NCI-H524 (cell line): ENCODE results near the gene GNS.
"Not testable (repeated sequence)": the region's sequence is repeated elsewhere in the genome, so short reads cannot be mapped to it uniquely, and the experiment has no call there.

Source experiments
- DNase-seq, 2 experiments: peaks; one replicate each; lab custom pipeline; 2025; lab: John Stamatoyannopoulos, UW

The GNS gene

GRCh38 chr12:64779354-64779974 lies 20.3 kb upstream of the GNS start:
- DNase-seq, result peak; percentile 47 to 73

GRCh38 chr12:64775147-64775736 lies 16.0 kb upstream of the GNS start:
- DNase-seq, result not testable (repeated sequence)

- DNase-seq, result no peak
These were observed 14.2 kb upstream of the GNS start for GRCh38 chr12:64773386-64773785.

GRCh38 chr12:64767495-64767894 lies 8.3 kb upstream of the GNS start:
- DNase-seq, result no peak

- DNase-seq, result no peak
These were observed 1.8 kb upstream of the GNS start for GRCh38 chr12:64760808-64761573.

- no peak for DNase-seq
These were observed 1.4 kb downstream of the GNS start for GRCh38 chr12:64757771-64758170.

- no peak for DNase-seq
These were observed 2.8 kb downstream of the GNS start for GRCh38 chr12:64756376-64756775.

GRCh38 chr12:64753427-64753826 lies 5.8 kb downstream of the GNS start:
- DNase-seq, result no peak

GRCh38 chr12:64752833-64753238 lies 6.4 kb downstream of the GNS start:
- no peak for DNase-seq

- DNase-seq, result no peak
These were observed 7.2 kb downstream of the GNS start for GRCh38 chr12:64752032-64752431.

- no peak for DNase-seq
These were observed 9.6 kb downstream of the GNS start for GRCh38 chr12:64749461-64750200.

- no peak for DNase-seq
These were observed 11.5 kb downstream of the GNS start for GRCh38 chr12:64747695-64748094.

- DNase-seq, result no peak
These were observed 12.5 kb downstream of the GNS start for GRCh38 chr12:64746663-64747062.

- DNase-seq, result no peak
These were observed 13.2 kb downstream of the GNS start for GRCh38 chr12:64745980-64746379.

GRCh38 chr12:64745259-64745807 lies 13.9 kb downstream of the GNS start:
- no peak for DNase-seq

- no peak for DNase-seq
These were observed 14.6 kb downstream of the GNS start for GRCh38 chr12:64744422-64745258.

- DNase-seq, result no peak
These were observed 16.0 kb downstream of the GNS start for GRCh38 chr12:64743206-64743605.

- DNase-seq, result no peak
These were observed 16.8 kb downstream of the GNS start for GRCh38 chr12:64742416-64742815.

- no peak for DNase-seq
These were observed 18.6 kb downstream of the GNS start for GRCh38 chr12:64740646-64741045.

GRCh38 chr12:64739778-64740177 lies 19.4 kb downstream of the GNS start:
- DNase-seq, result no peak

GRCh38 chr12:64737539-64737938 lies 21.7 kb downstream of the GNS start:
- DNase-seq, result no peak
